GM18517 (cell line): Measurements from ENCODE around the gene MIS12.

ENCODE experiments used
- ATAC-seq: cut with Tn5 transposase; IDR thresholded peaks from one replicate; pipeline ENCODE4 v1.9.1; 2021; ENCODE audit warnings: mild to moderate bottlenecking, moderate library complexity; ENCODE audit not compliant: unreplicated experiment

Gene MIS12

GRCh38 chr17:5532581-5532980 is 46.2 kb downstream of the MIS12 start:
- ATAC-seq = no peak

- ATAC-seq = no peak
Observed at GRCh38 chr17:5533486-5534315, 47.3 kb downstream of the MIS12 start.

DNA sequence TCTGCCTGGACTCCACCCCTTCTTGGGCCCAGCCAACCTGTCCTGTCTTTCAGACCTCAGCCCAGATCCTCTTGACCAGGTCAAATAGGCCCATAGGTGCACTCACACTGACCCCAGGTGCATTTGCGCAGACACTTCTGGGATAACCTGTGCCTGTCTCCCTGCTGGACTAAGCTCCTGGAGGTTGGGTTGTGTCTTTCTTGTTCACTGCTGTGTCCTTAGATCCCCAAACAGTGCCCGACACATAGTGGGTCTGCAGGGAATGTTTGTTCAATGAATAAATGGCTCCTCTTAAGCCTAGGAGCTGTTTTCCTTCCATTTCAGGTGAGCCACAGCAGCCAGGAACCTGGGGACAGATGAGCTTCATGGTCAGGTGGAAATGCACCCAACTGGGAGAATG is 49.1 kb downstream of the MIS12 start:
- ATAC-seq = no peak

DNA sequence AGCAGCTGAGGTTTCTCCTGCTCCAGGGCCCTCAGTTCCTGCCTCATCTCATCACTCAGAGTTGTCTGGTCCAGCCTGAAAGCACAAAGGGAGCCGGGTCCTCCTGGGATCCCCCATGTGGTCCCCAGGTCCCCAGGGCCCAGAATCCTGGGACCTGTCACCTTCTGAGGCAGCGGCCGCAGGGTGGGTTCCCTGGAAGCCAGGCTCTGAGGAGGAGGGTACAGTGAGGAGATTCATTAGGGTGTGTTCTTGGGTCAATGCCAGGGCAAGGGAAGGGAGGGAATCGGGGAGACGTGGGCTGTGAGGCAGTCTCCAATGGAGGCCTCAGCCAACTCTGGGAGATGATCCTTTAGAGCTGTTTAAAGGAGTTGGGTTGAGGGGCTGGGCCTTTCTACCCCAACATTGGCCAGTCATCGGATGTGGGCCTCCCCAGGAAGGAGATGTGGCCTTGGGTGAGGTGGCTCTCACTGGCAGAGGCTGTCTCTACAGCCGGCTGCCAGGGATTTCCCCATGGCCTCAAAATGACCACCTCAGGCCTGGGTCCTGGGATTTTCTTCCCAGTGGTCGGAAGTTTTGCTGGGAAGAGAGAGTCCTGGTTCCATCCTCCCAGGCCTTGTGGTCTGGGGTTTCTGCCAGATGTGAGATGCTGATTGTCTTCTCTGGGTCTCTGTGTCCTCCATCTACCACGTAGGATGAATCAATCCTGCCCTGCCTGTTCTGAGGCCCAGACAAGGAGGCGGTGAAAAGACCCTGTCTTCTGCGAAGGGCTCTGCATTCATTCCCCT is 50.7 kb downstream of the MIS12 start:
- no peak for ATAC-seq

- no peak for ATAC-seq
Observed at GRCh38 chr17:5539286-5539685, 52.9 kb downstream of the MIS12 start.

DNA sequence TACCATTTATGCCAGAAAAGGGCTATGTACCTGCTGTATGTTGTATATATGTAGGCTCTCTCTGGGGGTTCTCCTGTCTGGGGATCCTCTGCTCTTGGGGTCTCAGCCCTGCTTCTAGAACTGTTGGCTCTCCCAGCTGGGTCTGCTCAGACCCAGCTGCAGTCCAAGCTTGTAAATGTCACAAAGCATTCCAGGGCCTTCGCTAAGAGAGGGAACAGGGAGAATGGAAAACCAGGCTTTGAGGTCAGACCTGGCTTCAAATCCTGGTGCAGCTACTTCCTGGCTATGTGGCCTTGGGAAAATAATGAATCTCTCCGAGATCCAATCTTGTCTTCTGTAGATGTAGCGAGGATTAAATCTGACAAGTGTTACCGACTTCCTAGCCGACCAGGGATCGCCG is 54.0 kb downstream of the MIS12 start:
- ATAC-seq = no peak
